NB4 (cell line): Measurements from ENCODE around the gene CBLB.

Experiments used
- DNase-seq: peaks from one replicate; pipeline ENCODE4 v3.0.0; 2010; ENCODE audit warnings: low read depth
- H3K4me3 ChIP-seq: one replicate; pipeline ENCODE4 v1.5.1; 2011; ENCODE audit warnings: mild to moderate bottlenecking, low read depth, low read length, moderate library complexity
- CTCF ChIP-seq: IDR thresholded peaks from one replicate; pipeline ENCODE4 v1.5.1; 2012; ENCODE audit warnings: low read depth, low read length
- MAX ChIP-seq: IDR thresholded peaks from 2 replicates; pipeline ENCODE4 v1.6.1; 2011; ENCODE audit warnings: low read depth, low read length
- MYC ChIP-seq: IDR thresholded peaks from 2 replicates; pipeline ENCODE4 v1.6.1; 2011; ENCODE audit warnings: low read depth, low read length
- POLR2A ChIP-seq: IDR thresholded peaks from 2 replicates; pipeline ENCODE4 v1.6.1; 2011; ENCODE audit warnings: mild to moderate bottlenecking; ENCODE audit not compliant: insufficient read length; ENCODE audit errors: extremely low read depth

The CBLB gene

GRCh38 chr3:105672996-105673395 is 195.8 kb downstream of the CBLB start:
- no peak overlapping the region for H3K4me3 ChIP-seq
- TF ChIP-seq POLR2A, result no peak
- DNase-seq, result no peak

- DNase-seq, result no peak
Observed at GRCh38 chr3:105662306-105662705, 206.5 kb downstream of the CBLB start.

GRCh38 chr3:105661461-105661860 is 207.4 kb downstream of the CBLB start:
- no peak overlapping the region for H3K4me3 ChIP-seq
- TF ChIP-seq POLR2A, result no peak
- TF ChIP-seq MAX, result no peak
- no peak for TF ChIP-seq CTCF
- TF ChIP-seq MYC, result no peak
- no peak for DNase-seq

More at GRCh38 chr3:105662306-105662705, 206.5 kb downstream of the CBLB start:
- no peak for TF ChIP-seq POLR2A
- no peak for TF ChIP-seq CTCF
- TF ChIP-seq MYC, result no peak
- H3K4me3 ChIP-seq, result no peak overlapping the region

GRCh38 chr3:105656651-105657504 is 211.9 kb downstream of the CBLB start:
- H3K4me3 ChIP-seq, result no peak overlapping the region
- TF ChIP-seq MYC, result no peak
- no peak for TF ChIP-seq CTCF
- no peak for TF ChIP-seq MAX
- TF ChIP-seq POLR2A, result no peak
- no peak for DNase-seq

GRCh38 chr3:105653868-105654267 is 214.9 kb downstream of the CBLB start:
- no peak for DNase-seq
- no peak for TF ChIP-seq CTCF
- no peak for TF ChIP-seq POLR2A
- no peak for TF ChIP-seq MAX
- no peak overlapping the region for H3K4me3 ChIP-seq

GRCh38 chr3:105653166-105653565 is 215.6 kb downstream of the CBLB start:
- no peak for TF ChIP-seq CTCF
- TF ChIP-seq MAX, result no peak
- no peak for TF ChIP-seq MYC
- no peak for TF ChIP-seq POLR2A
- DNase-seq, result no peak
- H3K4me3 ChIP-seq, result no peak overlapping the region
